ENCODE measurements around the gene OLFM3.

Gene OLFM3

DNA sequence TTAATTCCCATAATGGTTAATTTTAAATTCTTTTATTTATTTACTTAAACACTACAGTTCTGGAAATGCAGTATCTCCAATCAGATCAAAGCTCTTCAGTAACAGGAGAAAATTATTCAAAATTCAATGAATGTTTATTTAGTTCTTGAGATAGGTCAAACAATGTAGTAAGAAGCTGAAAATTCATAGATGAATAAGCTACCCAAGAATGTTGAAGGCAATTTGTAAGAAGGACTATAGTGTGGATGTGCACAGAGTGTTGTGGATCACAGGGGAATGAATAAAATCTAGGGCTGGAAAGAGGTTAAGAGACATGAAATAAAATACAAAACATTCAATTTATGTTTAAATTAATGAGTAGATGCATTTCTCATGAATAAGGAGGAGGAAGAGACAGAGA is 72.0 kb downstream of the OLFM3 start:
- FAIRE-seq = no peak
- DNase-seq (ENCODE audit: insufficient read length, low spot score) = no peak
- TF ChIP-seq, protein P1, sequence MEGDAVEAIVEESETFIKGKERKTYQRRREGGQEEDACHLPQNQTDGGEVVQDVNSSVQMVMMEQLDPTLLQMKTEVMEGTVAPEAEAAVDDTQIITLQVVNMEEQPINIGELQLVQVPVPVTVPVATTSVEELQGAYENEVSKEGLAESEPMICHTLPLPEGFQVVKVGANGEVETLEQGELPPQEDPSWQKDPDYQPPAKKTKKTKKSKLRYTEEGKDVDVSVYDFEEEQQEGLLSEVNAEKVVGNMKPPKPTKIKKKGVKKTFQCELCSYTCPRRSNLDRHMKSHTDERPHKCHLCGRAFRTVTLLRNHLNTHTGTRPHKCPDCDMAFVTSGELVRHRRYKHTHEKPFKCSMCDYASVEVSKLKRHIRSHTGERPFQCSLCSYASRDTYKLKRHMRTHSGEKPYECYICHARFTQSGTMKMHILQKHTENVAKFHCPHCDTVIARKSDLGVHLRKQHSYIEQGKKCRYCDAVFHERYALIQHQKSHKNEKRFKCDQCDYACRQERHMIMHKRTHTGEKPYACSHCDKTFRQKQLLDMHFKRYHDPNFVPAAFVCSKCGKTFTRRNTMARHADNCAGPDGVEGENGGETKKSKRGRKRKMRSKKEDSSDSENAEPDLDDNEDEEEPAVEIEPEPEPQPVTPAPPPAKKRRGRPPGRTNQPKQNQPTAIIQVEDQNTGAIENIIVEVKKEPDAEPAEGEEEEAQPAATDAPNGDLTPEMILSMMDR (IDR thresholded peaks at IDR 0.05; ENCODE audit: insufficient read depth, missing control alignments) = no peak

GRCh38 chr1:101920577-101920976 is 76.1 kb downstream of the OLFM3 start:
- TF ChIP-seq, protein P1 (IDR thresholded peaks at IDR 0.05; ENCODE audit: insufficient read depth, missing control alignments) = no peak
- FAIRE-seq = no peak
- no peak for DNase-seq (ENCODE audit: insufficient read length, low spot score)

DNA sequence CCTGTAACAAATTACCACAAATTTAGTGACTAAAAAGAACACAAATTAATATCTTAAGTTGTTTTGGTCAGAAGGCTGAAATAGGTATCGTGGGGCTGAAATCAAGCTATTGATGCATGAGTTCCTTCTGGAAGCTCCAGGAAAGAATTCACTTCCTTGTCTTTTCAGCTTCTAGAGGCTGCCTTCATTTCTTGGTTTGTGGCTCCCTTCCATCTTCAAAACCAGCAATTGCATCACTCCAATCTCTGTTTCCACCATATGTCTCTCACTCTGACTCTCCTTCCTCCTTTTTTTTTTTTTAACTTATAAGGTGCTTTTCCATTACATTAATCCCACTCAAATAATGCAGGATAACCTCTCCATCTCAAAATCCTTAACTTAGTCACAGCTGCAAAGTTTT is 78.4 kb downstream of the OLFM3 start:
- FAIRE-seq (no peak), DNase-seq (ENCODE audit: insufficient read length, low spot score) (no peak)
- TF ChIP-seq, protein P1 (IDR thresholded peaks at IDR 0.05; ENCODE audit: insufficient read depth, missing control alignments) = no peak

DNA sequence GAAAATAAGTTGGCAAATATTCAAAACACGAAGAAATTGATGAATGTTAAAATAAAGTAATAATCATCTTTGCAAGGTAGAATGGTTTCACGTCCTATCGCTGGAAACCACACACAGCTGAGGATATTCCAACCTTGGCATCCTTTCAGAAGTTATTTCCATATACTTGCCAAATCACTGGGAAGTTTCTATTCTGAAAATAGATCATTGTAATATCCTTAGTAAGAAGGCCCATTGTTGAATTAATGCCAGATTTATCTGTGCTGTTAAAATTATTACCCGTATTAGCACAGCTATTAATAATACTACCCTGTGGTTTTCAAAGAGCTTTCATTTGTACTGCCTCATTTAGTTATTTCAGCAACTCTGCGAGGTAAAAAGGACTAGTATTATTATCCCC is 81.1 kb downstream of the OLFM3 start:
- FAIRE-seq = no peak
- TF ChIP-seq, protein P1 (IDR thresholded peaks at IDR 0.05; ENCODE audit: insufficient read depth, missing control alignments) = no peak
- no peak for DNase-seq (ENCODE audit: insufficient read length, low spot score)

DNA sequence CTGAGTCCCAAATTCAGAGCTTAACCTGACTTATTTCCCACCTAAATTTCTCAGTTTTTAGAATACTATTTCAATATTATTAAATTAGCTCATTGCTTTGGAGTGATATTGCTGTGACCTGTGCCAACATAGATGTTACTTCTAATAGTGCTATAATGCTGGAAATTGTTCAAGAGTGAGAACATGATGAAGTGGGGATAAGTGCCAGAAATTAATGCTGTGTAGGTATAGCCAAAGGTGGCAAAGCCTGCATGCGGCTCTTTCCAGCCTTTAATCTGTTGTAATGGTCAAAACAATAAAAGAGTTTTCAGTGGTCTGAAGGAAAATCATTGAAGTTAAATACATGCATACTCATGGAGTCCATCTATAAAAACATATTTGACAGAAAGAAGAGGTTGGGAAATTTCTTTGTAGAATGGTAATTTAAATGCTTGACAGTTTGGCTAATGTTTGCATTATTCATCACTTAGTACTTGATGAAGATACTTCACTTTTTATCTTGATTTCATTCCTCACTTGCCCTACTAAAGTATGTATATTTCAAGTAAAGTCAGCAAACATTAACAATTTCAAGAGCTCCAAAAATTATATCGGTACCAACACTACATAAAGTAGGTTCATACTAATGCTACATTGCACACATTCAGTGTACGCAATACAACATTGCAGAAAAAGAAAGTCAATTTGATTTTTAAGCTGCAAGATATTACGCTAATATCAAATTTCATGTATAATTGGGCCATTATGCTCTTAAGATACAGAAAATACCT is 82.1 kb downstream of the OLFM3 start:
- no peak for DNase-seq (ENCODE audit: insufficient read length, low spot score)
- TF ChIP-seq, protein P1 (IDR thresholded peaks at IDR 0.05; ENCODE audit: insufficient read depth, missing control alignments) = no peak
- no peak for FAIRE-seq

- TF ChIP-seq, protein P1 (IDR thresholded peaks at IDR 0.05; ENCODE audit: insufficient read depth, missing control alignments) = no peak
- no peak for FAIRE-seq
- DNase-seq (ENCODE audit: insufficient read length, low spot score) = no peak
Measured at GRCh38 chr1:101911894-101912293, 84.8 kb downstream of the OLFM3 start.

DNA sequence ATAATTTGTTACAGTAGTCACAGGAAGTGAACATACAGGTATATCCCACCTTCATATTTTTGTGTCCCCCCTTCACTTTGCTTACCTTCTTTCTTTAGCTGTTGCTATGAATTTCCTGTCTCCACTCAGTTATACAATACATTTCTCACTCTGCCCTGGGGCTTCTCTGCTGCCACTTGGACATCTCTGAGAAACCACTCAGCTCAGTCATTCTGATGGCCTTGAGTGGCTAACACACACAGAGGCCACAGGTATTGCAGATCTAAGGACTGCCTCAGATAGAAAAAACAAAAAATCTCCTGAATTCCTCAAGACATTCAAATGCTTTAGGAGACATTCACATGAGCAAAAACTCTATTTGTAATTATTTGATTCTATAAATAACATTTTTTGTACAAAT is 87.7 kb downstream of the OLFM3 start:
- TF ChIP-seq, protein P1 (IDR thresholded peaks at IDR 0.05; ENCODE audit: insufficient read depth, missing control alignments) = no peak
- DNase-seq (ENCODE audit: insufficient read length, low spot score) (no peak), FAIRE-seq (peak; percentile 70)
